MM.1S (cell line): ENCODE results near the gene SOX10.

Experiments
- DNase-seq: peaks from one replicate; pipeline ENCODE4 v3.0.0-alpha.2; 2015
- H2AFZ ChIP-seq: fragments of 300-600 bp; sonication (generic); 2 replicates; pipeline ENCODE4 v1.6.0; 2016; ENCODE audit warnings: antibody characterized with exemption, low read length
- H3F3A ChIP-seq: fragments of 300-600 bp; sonication (generic); 2 replicates; pipeline ENCODE4 v1.6.1; 2016; ENCODE audit warnings: mild to moderate bottlenecking, antibody characterized with exemption, low read length, moderate library complexity, mixed read lengths; ENCODE audit not compliant: insufficient read depth
- H3K27ac ChIP-seq: fragments of 300-600 bp; sonication (generic); 2 replicates; pipeline ENCODE4 v1.5.1; 2016; ENCODE audit warnings: mild to moderate bottlenecking, low read length
- H3K27me3 ChIP-seq: fragments of 300-600 bp; sonication (generic); replicated peaks from 2 replicates; pipeline ENCODE4 v1.6.0; 2016; ENCODE audit warnings: low read length; ENCODE audit not compliant: insufficient read depth
- H3K36me3 ChIP-seq: fragments of 300-600 bp; sonication (generic); replicated peaks from 2 replicates; pipeline ENCODE4 v1.6.1; 2016; ENCODE audit warnings: mild to moderate bottlenecking, low read length, mixed read lengths; ENCODE audit not compliant: insufficient read depth
- H3K4me1 ChIP-seq: fragments of 300-600 bp; sonication (generic); 2 replicates; pipeline ENCODE4 v1.6.1; 2016; ENCODE audit warnings: low read length, mixed read lengths
- H3K4me2 ChIP-seq: fragments of 300-600 bp; sonication (generic); 2 replicates; pipeline ENCODE4 v1.6.0; 2016; ENCODE audit warnings: low read depth, low read length
- H3K4me3 ChIP-seq: fragments of 300-600 bp; sonication (generic); 2 replicates; pipeline ENCODE4 v1.5.1; 2016; ENCODE audit warnings: low read length, mixed read lengths
- H3K79me2 ChIP-seq: fragments of 300-600 bp; sonication (generic); 2 replicates; pipeline ENCODE4 v1.6.1; 2016; ENCODE audit warnings: mixed run types, low read length, mixed read lengths
- H3K9ac ChIP-seq: fragments of 300-600 bp; sonication (generic); 2 replicates; pipeline ENCODE4 v1.6.1; 2016; ENCODE audit warnings: low read length, mixed read lengths
- H3K9me2 ChIP-seq: fragments of 300-600 bp; sonication (generic); replicated peaks from 2 replicates; pipeline ENCODE4 v1.6.1; 2016; ENCODE audit warnings: mild to moderate bottlenecking, low read length, mixed read lengths; ENCODE audit not compliant: insufficient read depth
- H3K9me3 ChIP-seq: fragments of 300-600 bp; sonication (generic); replicated peaks from 2 replicates; pipeline ENCODE4 v1.6.1; 2016; ENCODE audit warnings: mild to moderate bottlenecking, low read length, mixed read lengths; ENCODE audit not compliant: insufficient read depth
- H4K20me1 ChIP-seq: fragments of 300-600 bp; sonication (generic); 2 replicates; pipeline ENCODE4 v1.6.1; 2016; ENCODE audit warnings: mild to moderate bottlenecking, low read length, moderate library complexity, mixed read lengths; ENCODE audit not compliant: insufficient read depth
- EZH2 ChIP-seq: fragments of 300-600 bp; sonication (generic); optimal IDR thresholded peaks from 2 replicates; pipeline ENCODE3; 2017; ENCODE audit warnings: low read depth, mild to moderate bottlenecking, antibody characterized with exemption, low read length, mixed read lengths
- EZH2phosphoT487 ChIP-seq: fragments of 300-600 bp; sonication (generic); IDR thresholded peaks from 2 replicates; pipeline ENCODE4 v1.6.1; 2018; ENCODE audit warnings: antibody characterized with exemption, low read length
- TF ChIP-seq, protein P1 (sequence below): fragments of 300-600 bp; sonication (generic); IDR thresholded peaks from 2 replicates; pipeline ENCODE4 v1.5.1; 2016; ENCODE audit warnings: antibody characterized with exemption, low read length, mixed read lengths

SOX10 gene

DNA sequence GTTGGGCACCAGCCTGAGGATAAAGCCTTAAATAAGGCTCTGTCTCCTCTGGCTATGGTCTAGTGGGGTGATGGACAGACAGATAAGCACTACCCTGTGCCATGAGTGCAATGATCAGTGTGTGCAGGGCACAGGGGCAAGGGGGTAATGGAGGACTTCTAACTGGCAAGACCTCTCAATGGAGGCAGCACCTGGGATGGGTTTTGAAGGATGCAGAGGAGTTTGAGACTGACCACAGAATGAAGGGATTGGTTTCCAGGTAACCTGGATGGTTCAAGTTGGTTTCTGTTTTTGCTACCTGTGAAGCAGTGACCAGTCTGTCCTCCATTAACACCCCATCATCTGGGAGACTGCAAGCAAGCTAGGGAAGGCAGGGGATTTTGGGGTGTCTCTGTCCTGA, 45.0 kb upstream of the SOX10 start:
- H3K27me3 ChIP-seq: no peaks in the 10 kb centered on the region
- no peaks in the 10 kb centered on the region for H3K36me3 ChIP-seq
- no peak for DNase-seq
- no peaks in the 10 kb centered on the region for H3K79me2 ChIP-seq
- H3K4me1 ChIP-seq: no peaks in the 10 kb centered on the region
- H3K4me3 ChIP-seq: no peak overlapping the region
- H2AFZ ChIP-seq: no peak overlapping the region
- H3F3A ChIP-seq: no peaks in the 10 kb centered on the region
- H3K4me2 ChIP-seq: no peak overlapping the region
- H3K9me3 ChIP-seq: no peaks in the 10 kb centered on the region
- no peaks in the 10 kb centered on the region for H3K9me2 ChIP-seq
- H3K9ac ChIP-seq: no peak overlapping the region
- TF ChIP-seq, protein P1, sequence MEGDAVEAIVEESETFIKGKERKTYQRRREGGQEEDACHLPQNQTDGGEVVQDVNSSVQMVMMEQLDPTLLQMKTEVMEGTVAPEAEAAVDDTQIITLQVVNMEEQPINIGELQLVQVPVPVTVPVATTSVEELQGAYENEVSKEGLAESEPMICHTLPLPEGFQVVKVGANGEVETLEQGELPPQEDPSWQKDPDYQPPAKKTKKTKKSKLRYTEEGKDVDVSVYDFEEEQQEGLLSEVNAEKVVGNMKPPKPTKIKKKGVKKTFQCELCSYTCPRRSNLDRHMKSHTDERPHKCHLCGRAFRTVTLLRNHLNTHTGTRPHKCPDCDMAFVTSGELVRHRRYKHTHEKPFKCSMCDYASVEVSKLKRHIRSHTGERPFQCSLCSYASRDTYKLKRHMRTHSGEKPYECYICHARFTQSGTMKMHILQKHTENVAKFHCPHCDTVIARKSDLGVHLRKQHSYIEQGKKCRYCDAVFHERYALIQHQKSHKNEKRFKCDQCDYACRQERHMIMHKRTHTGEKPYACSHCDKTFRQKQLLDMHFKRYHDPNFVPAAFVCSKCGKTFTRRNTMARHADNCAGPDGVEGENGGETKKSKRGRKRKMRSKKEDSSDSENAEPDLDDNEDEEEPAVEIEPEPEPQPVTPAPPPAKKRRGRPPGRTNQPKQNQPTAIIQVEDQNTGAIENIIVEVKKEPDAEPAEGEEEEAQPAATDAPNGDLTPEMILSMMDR: no peak
- TF ChIP-seq EZH2 (no peak), EZH2phosphoT487 (no peak)
- no peak overlapping the region for H3K27ac ChIP-seq
- no peaks in the 10 kb centered on the region for H4K20me1 ChIP-seq

DNA sequence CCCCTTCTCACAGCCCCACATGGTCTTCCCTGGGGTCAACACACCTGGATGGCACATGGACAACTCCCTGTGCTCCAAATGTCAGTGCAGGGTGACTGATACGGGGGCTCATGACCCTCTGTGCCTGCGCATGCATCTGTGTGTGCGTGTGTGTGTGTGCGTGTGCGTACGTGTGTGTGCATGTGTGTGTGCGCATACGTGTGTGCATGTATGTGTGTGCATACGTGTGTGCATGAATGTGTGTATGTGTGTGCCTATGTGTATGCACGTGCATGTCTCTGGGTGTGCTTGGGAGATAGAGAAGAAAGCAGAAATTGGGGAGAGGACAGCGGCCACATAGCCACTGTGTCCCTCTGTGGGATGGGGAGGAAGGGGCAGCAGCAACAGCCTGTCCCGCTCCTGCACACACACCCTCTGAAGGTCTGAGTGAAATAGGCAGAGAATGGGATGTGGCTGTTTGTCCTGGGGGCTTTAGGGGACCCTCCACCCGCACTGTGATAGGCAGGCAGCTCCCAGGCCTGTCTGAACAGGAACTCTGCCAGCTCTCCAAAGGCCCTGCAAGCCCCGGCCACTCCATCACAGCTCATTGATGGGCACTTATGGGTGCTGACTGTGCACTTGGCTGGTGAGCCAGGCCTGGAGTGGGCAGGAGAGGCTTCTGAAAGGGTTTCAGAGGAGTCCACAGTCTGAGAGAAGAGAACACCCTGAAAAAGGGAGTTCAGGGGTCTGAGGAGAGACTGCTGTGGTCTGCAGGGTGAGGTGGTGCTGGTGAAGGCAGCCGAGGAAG, 44.2 kb upstream of the SOX10 start:
- no peak for TF ChIP-seq EZH2
- TF ChIP-seq, protein P1: no peak
- Histone ChIP-seq H3K27me3 (no peaks in the 10 kb centered on the region), H3K79me2 (no peaks in the 10 kb centered on the region), H3K4me1 (no peaks in the 10 kb centered on the region), H2AFZ (no peak overlapping the region), H3K4me2 (no peak overlapping the region), H3K9me2 (no peaks in the 10 kb centered on the region), H3K9ac (no peak overlapping the region), H3K27ac (no peak overlapping the region), H3K4me3 (no peak overlapping the region), H3K9me3 (no peaks in the 10 kb centered on the region), H3F3A (no peaks in the 10 kb centered on the region), H4K20me1 (no peaks in the 10 kb centered on the region), H3K36me3 (no peaks in the 10 kb centered on the region)
- DNase-seq: no peak

DNA sequence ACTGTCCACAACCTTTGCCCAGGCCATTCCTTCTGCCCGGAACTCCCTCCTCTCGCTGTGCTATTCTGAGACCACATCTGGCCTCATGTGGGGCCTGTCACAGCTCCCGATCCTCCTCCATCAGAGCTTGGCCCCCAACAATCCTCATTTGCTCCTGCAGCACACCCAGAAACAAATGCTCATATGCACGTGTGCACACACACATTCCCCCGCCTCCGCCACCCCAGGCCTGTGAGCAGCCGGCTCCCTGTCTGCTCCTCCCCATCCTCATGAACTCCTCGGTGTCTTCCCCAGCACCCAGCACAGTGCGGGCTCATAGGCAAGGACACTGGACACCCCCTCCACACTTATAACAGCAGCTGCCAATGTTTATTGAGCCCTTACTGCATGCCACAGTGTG, 43.1 kb upstream of the SOX10 start:
- Histone ChIP-seq H3K36me3 (no peaks in the 10 kb centered on the region), H3F3A (no peaks in the 10 kb centered on the region), H3K9ac (no peak overlapping the region), H3K4me2 (no peak overlapping the region), H3K27ac (no peak overlapping the region), H3K79me2 (no peaks in the 10 kb centered on the region), H3K9me2 (no peaks in the 10 kb centered on the region), H3K27me3 (no peaks in the 10 kb centered on the region), H3K4me3 (no peak overlapping the region), H2AFZ (no peak overlapping the region), H3K9me3 (no peaks in the 10 kb centered on the region), H4K20me1 (no peaks in the 10 kb centered on the region), H3K4me1 (no peaks in the 10 kb centered on the region)
- no peak for DNase-seq
- TF ChIP-seq EZH2 (no peak), EZH2phosphoT487 (no peak)
- TF ChIP-seq, protein P1: no peak
